ENCODE measurements around the gene RNF114.
A peak's percentile ranks its signal among the peaks of the same experiment; 100 is the strongest.

GRCh38 chr20:49915380-49916145 lies 20.6 kb upstream of the RNF114 start, which contains the start of gene SPATA2:
- TF ChIP-seq CTCF (IDR thresholded peaks at IDR 0.05) = no peak
- TF ChIP-seq POLR2A (IDR thresholded peaks at IDR 0.05; ENCODE audit: low read depth) = peak; percentile 47
- peak; percentile 72 to 86 for TF ChIP-seq POLR2AphosphoS5 (IDR thresholded peaks at IDR 0.05)
